PFSK-1 (cell line): ENCODE results near the gene PSG3. TPM values are rescaled to one million over a fixed set of nuclear protein-coding genes. Genes with fewer than 3 reads are reported as not detected.
"Not testable (repeated sequence)": the region's sequence is repeated elsewhere in the genome, so short reads cannot be mapped to it uniquely, and the experiment has no call there.

ENCODE experiments used
- FOXP2 ChIP-seq: optimal IDR thresholded peaks from 2 replicates; pipeline ENCODE3; 2011; ENCODE audit warnings: borderline replicate concordance, control low read depth, inconsistent platforms; ENCODE audit not compliant: insufficient read depth; ENCODE audit errors: extremely low read length, extremely low read depth
- POLR2AphosphoS5 ChIP-seq: IDR thresholded peaks from 2 replicates; pipeline ENCODE4 v1.6.1; 2012; ENCODE audit warnings: low read depth, mild to moderate bottlenecking, control low read depth, low read length, moderate library complexity
- SIN3A ChIP-seq: IDR thresholded peaks from 2 replicates; pipeline ENCODE4 v1.6.1; 2012; ENCODE audit warnings: mild to moderate bottlenecking, low read length, moderate library complexity, borderline replicate concordance; ENCODE audit not compliant: insufficient read depth
- TAF1 ChIP-seq: IDR thresholded peaks from 2 replicates; pipeline ENCODE4 v1.6.1; 2012; ENCODE audit warnings: low read length, control low read depth, borderline replicate concordance; ENCODE audit not compliant: insufficient read depth
- polyA plus RNA-seq: library from polyadenylated mRNA; unstranded; fragments of >200 nt; gene quantifications from one replicate; pipeline ENCODE4 v1.2.1, GENCODE V29; 2012; ENCODE audit warnings: low read depth, missing spikeins; ENCODE audit not compliant: insufficient read length
- TF ChIP-seq, protein P1 (sequence below), 2 experiments: IDR thresholded peaks; 2 replicates each; pipeline versions ENCODE4 v1.6.1 to v1.8.0; 2011 to 2012; ENCODE audit warnings: low read depth in 2 of 2, low read length in 2 of 2, control low read depth in 1 of 2, inconsistent platforms in 1 of 2, mild to moderate bottlenecking in 1 of 2, moderate library complexity in 1 of 2; ENCODE audit not compliant: insufficient read depth in 1 of 2

The PSG3 gene
- not detected for polyA plus RNA-seq

DNA sequence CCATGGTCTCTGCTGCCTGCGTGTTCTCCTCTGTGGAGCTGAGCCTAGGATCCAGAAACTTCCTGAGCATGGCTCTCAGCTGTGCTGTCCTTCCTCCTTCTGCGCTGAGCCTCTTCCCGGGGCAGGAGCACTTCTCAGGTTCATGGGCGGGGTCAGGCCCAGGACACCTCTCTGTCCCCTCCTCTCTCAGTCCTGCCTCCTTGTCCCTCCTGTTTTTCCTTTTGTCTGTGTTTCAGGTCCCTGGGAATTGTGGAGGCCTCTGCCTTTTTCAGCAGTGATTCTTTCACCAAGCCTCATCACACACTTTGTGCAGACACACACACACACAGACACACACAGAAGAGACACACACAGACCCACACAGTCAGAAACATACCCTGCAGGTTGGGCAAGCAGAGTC lies at the start of gene PSG3:
Gene PSG3, minus strand, starts transcription at position 101 of the 400 bp plus-strand sequence. Its CDS starts 97 bp downstream, at position 4.
- not testable (repeated sequence) for TF ChIP-seq SIN3A, FOXP2
- TF ChIP-seq, protein P1, sequence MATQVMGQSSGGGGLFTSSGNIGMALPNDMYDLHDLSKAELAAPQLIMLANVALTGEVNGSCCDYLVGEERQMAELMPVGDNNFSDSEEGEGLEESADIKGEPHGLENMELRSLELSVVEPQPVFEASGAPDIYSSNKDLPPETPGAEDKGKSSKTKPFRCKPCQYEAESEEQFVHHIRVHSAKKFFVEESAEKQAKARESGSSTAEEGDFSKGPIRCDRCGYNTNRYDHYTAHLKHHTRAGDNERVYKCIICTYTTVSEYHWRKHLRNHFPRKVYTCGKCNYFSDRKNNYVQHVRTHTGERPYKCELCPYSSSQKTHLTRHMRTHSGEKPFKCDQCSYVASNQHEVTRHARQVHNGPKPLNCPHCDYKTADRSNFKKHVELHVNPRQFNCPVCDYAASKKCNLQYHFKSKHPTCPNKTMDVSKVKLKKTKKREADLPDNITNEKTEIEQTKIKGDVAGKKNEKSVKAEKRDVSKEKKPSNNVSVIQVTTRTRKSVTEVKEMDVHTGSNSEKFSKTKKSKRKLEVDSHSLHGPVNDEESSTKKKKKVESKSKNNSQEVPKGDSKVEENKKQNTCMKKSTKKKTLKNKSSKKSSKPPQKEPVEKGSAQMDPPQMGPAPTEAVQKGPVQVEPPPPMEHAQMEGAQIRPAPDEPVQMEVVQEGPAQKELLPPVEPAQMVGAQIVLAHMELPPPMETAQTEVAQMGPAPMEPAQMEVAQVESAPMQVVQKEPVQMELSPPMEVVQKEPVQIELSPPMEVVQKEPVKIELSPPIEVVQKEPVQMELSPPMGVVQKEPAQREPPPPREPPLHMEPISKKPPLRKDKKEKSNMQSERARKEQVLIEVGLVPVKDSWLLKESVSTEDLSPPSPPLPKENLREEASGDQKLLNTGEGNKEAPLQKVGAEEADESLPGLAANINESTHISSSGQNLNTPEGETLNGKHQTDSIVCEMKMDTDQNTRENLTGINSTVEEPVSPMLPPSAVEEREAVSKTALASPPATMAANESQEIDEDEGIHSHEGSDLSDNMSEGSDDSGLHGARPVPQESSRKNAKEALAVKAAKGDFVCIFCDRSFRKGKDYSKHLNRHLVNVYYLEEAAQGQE (IDR thresholded peaks at IDR 0.05; ENCODE audit: insufficient read depth in 1 of 2, low read depth in 2 of 2, low read length in 2 of 2): not testable (repeated sequence)

DNA sequence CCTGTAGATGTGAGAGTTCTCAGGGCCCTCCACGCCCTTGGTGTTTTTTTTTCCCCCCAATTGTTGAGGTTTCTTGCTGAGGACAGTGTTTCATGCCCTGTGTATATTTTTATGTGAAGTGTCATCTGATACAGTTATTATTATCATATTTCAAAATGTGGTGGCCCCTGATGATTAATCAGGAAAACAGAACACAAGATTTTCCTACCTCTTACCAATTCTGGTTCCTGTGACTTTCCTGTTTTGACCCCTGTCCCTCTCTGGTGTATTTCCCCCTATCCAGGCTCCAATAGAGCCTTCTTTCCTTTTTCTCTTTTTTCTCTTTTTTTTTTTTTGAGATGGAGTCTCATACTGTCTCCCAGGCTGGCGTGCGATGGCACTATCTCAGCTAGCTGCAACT lies 24.6 kb upstream of the PSG3 start:
- TF ChIP-seq FOXP2 (no peak), TAF1 (no peak), POLR2AphosphoS5 (no peak), SIN3A (no peak)
- TF ChIP-seq, protein P1 (IDR thresholded peaks at IDR 0.05; ENCODE audit: insufficient read depth in 1 of 2, low read depth in 2 of 2, low read length in 2 of 2): no peak

DNA sequence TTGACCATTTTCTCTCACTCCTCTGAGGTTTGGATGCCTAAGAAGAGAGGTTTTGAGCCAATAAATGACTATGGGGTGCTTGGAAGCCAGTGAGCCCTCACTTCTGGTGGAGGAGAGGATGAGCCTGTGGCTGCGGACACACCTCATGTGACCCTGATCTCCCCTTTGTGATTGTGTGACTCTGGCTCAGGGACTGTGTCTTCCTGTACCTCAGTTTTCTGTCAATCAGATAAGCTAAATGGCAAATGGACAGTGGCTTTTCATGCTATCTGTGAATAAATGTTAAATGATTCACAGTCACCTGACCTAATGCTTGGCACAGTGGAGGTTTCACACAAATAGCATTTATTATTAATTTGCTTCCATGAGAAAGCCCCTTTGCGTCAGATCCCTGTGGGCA lies 22.5 kb upstream of the PSG3 start:
- no peak for TF ChIP-seq FOXP2
- no peak for TF ChIP-seq TAF1
- TF ChIP-seq, protein P1 (IDR thresholded peaks at IDR 0.05; ENCODE audit: insufficient read depth in 1 of 2, low read depth in 2 of 2, low read length in 2 of 2): no peak

DNA sequence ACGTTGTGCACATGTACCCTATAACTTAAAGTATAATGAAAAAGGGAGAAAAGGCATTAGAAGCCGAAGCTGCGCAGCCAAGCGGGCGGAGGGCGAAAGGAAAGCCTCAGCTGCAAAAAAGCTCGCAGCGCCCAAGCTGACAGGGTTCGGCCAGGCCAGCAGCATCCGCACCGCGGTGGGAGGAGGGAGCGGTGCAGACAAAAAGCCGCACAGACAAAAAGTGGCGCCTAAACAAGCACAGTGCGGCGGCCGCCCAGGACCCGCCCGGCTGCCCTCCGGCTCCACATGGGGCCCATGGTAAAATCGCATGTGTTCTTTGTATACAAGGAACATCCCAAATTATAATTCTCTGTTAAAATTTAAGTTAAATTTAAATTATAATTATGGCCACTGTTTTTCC lies 42.4 kb downstream of the PSG3 start:
- no peak for TF ChIP-seq TAF1
- no peak for TF ChIP-seq POLR2AphosphoS5
- TF ChIP-seq SIN3A: no peak
- TF ChIP-seq FOXP2: no peak
- TF ChIP-seq, protein P1 (IDR thresholded peaks at IDR 0.05; ENCODE audit: insufficient read depth in 1 of 2, low read depth in 2 of 2, low read length in 2 of 2): no peak

DNA sequence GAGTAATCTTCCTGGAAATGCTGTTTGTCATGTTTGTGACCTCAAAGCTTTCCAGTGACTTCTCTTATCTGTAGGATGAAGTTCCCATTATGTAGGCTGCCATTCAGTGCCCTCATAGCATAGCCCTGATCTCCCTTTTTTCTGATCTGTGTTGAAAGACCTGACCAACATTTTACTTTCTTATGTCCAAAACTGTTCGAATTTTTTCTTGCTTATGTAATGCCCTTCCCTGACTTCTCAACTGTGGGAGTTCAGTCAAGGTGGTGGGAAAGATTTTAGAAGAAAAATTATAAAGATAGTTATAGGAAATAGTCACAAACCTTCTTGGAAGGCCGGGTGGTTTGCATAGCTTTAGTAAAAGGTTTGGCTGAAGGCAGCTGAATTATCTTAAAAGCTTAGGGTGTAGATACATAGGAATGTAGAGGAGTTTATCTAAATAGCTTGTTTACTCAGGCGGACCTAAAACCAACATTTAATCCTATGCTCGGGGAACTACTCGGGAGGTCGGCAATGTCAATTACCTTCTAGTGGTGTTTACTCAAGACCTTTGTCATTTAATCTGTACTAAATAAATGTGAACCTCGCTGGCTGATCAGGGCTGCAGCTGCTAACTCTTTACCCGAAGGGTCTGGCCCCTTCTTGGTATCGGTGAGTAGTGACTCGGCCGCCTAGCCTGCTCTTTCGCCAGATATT lies 44.3 kb downstream of the PSG3 start:
- no peak for TF ChIP-seq POLR2AphosphoS5
- TF ChIP-seq SIN3A: no peak
- no peak for TF ChIP-seq FOXP2
